ENCODE results near the gene KLF11. TPM values are rescaled to one million over a fixed set of nuclear protein-coding genes. Genes with fewer than 3 reads are reported as not detected.

The KLF11 gene
- total and polyA plus RNA-seq, 2 of the 8 experiments (the other 6 are each of a cell fraction or from before 2014, with no cell fraction given): 6.4 to 10.1 TPM

- 34% methylated on average over 11 of the region's 20 CpGs; no CpG with 5 or more reads in 1 of the 2 experiments for WGBS, 2 experiments (ENCODE audit: extremely low coverage in 1 of 2, insufficient coverage in 1 of 2, insufficient read length in 1 of 2, insufficient replicate concordance in 2 of 2, low coverage in 1 of 2, low lambda C conversion rate in 2 of 2, missing lambda C conversion rate in 1 of 2)
- Histone ChIP-seq H3K27ac (ENCODE audit: low read depth, low read length) (no peak overlapping the region), H4K20me1 (replicated peaks in 1 of 2; ENCODE audit: control insufficient read depth in 1 of 2, insufficient read depth in 2 of 2, low read length in 2 of 2) (no peaks in the 10 kb centered on the region), H2BK12ac (ENCODE audit: low read depth, low read length) (no peak overlapping the region), H3K79me1 (ENCODE audit: low read depth, low read length) (no peaks in the 10 kb centered on the region), H3K23me2 (ENCODE audit: low read depth, low read length) (0 out of 2 replicates have a peak, but pooled peaks cover 2% of the 10 kb centered on the region), H4K8ac (ENCODE audit: extremely low read depth, insufficient read depth, low read length) (peak overlapping the region; percentile 35; the same call in 1 of the 2 replicates), H2BK20ac (ENCODE audit: low read length) (no peak overlapping the region), H3K27me3 (replicated peaks in 1 of 4; ENCODE audit: control insufficient read depth in 3 of 4, extremely low read depth in 1 of 4, insufficient read depth in 3 of 4, low read length in 3 of 4) (peaks cover 0 to under 1% (median 0%) of the 10 kb centered on the region in 4 experiments; a peak in 1 of 7 replicates), H3K4me3 (ENCODE audit: extremely low read depth in 1 of 4, insufficient read depth in 2 of 4, low read depth in 3 of 4, low read length in 4 of 4) (no peak overlapping the region), H4K91ac (replicated peaks; ENCODE audit: insufficient read length, low read length) (no peak overlapping the region), H2AFZ (ENCODE audit: low read length) (no peak overlapping the region), H2BK15ac (ENCODE audit: low read length) (no peak overlapping the region; the same call in 1 of the 2 replicates), H2BK120ac (replicated peaks; ENCODE audit: low read depth, low read length) (no peak overlapping the region), H3K9ac (replicated peaks in 1 of 4; ENCODE audit: extremely low read depth in 1 of 4, low read depth in 3 of 4, low read length in 3 of 4) (no peak overlapping the region), H3K23ac (ENCODE audit: insufficient read length) (no peak overlapping the region), H3K9me3 (ENCODE audit: insufficient read depth in 2 of 2, low read depth in 1 of 2, low read length in 1 of 2) (no peaks in the 10 kb centered on the region), H3K79me2 (ENCODE audit: control insufficient read depth in 1 of 2, insufficient read depth in 2 of 2, low read length in 2 of 2) (no peaks in the 10 kb centered on the region), H3K14ac (ENCODE audit: insufficient read length) (no peak overlapping the region), H3K36me3 (ENCODE audit: control insufficient read depth in 2 of 4, insufficient read depth in 4 of 4, low read length in 3 of 4) (no peaks in the 10 kb centered on the region), H3K18ac (ENCODE audit: extremely low read depth, low read length) (no peak overlapping the region), H3K4ac (replicated peaks; ENCODE audit: insufficient read length, low read depth, low read length) (no peak overlapping the region), H4K5ac (ENCODE audit: insufficient read length, low read depth, low read length) (no peak overlapping the region), H2AK5ac (ENCODE audit: low read depth, low read length) (no peak overlapping the region), H3K4me1 (replicated peaks in 1 of 4; ENCODE audit: control insufficient read depth in 3 of 4, insufficient read depth in 4 of 4, low read length in 3 of 4) (peaks cover 0 to 12% (median 7%) of the 10 kb centered on the region in 4 experiments; a peak in 2 of 7 replicates), H3K4me2 (ENCODE audit: insufficient read depth in 1 of 2, low read depth in 2 of 2, low read length in 2 of 2) (peak overlapping the region in 1 of 2 experiments; percentile 18; a peak in 1 of 4 replicates), H3K56ac (replicated peaks; ENCODE audit: insufficient read length, low read depth, low read length) (no peak overlapping the region), H2BK5ac (ENCODE audit: low read depth, low read length) (no peak overlapping the region)
- ChIA-PET POLR2A (ENCODE audit: partially characterized antibody) (interaction anchor here (0.7 to 1.3 kb wide), 5 partner anchors 13 to 48 kb away, joined by 3 to 4 read pairs (median 4); no protein-coding TSS in a partner anchor), CTCF (ENCODE audit: partially characterized antibody) (interaction anchor here (0.5 to 20.0 kb wide), 44 partner anchors 9 to 383 kb away, joined by 3 to 429 read pairs (median 4); no protein-coding TSS in a partner anchor)
- FAIRE-seq: peak; percentile 90
- peak; percentile 43 to 82 for DNase-seq (ENCODE audit: low read depth in 1 of 2, low spot score in 2 of 2)
- TF ChIP-seq E2F6 (IDR thresholded peaks at IDR 0.05): no peak
- no peak for TF ChIP-seq TAF7 (optimal IDR thresholded peaks at IDR 0.05; ENCODE audit: borderline replicate concordance, low read depth, low read length)
- TF ChIP-seq, protein P1, sequence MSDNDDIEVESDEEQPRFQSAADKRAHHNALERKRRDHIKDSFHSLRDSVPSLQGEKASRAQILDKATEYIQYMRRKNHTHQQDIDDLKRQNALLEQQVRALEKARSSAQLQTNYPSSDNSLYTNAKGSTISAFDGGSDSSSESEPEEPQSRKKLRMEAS (IDR thresholded peaks at IDR 0.05): no peak
- TF ChIP-seq NANOG (IDR thresholded peaks at IDR 0.05; ENCODE audit: insufficient read depth, low read depth, low read length, poor library complexity, severe bottlenecking): no peak
- 0 out of 2 replicates have a peak, but pooled peaks have one; percentile 31 for TF ChIP-seq TAF1 (IDR thresholded peaks at IDR 0.05; ENCODE audit: low read depth, low read length)
- TF ChIP-seq TBP (IDR thresholded peaks at IDR 0.05; ENCODE audit: low read depth, low read length): peak; percentile 45; the same call in 1 of the 2 replicates
- TF ChIP-seq GABPA (IDR thresholded peaks at IDR 0.05; ENCODE audit: borderline replicate concordance, insufficient read depth, low read length): peak; percentile 62; the same call in 1 of the 2 replicates
Measured at GRCh38 chr2:10072656-10073480, 29.5 kb downstream of the KLF11 start.
